Ascending aorta (tissue), 2 donors: ENCODE results near the gene MT1A. TPM values are rescaled to one million over a fixed set of nuclear protein-coding genes. Genes with fewer than 3 reads are reported as not detected.
A peak's percentile ranks its signal among the peaks of the same experiment; 100 is the strongest.
"Not testable (repeated sequence)": the region's sequence is repeated elsewhere in the genome, so short reads cannot be mapped to it uniquely, and the experiment has no call there.

Experiments
- DNase-seq, 2 donors: peaks; one replicate each; pipeline ENCODE4 v3.0.0-alpha.2; 2019; ENCODE audit warnings: low spot score in 2 of 2
- H3K27ac ChIP-seq, 2 donors: fragments of 200-600 bp; sonication (generic); one replicate each; pipeline ENCODE4 v1.5.1; 2016 to 2017; ENCODE audit warnings: mild to moderate bottlenecking in 1 of 2
- H3K27me3 ChIP-seq: fragments of 200-600 bp; sonication (generic); one replicate; pipeline ENCODE4 v1.5.1; 2017
- H3K36me3 ChIP-seq, 2 donors: fragments of 200-600 bp; sonication (generic); one replicate each; pipeline ENCODE4 v1.5.1; 2016
- H3K4me1 ChIP-seq, 2 donors: fragments of 200-600 bp; sonication (generic); one replicate each; pipeline ENCODE4 v1.5.1; 2016 to 2017; ENCODE audit warnings: mild to moderate bottlenecking in 1 of 2
- H3K4me3 ChIP-seq, 2 donors: fragments of 200-600 bp; sonication (generic); one replicate each; pipeline ENCODE4 v1.5.1; 2016 to 2017; ENCODE audit warnings: mild to moderate bottlenecking in 1 of 2
- H3K9me3 ChIP-seq, 2 donors: fragments of 200-600 bp; sonication (generic); one replicate each; pipeline ENCODE4 v1.5.1; 2016
- CTCF ChIP-seq, 3 experiments: fragments of 200-600 bp in 2 of 3; fragments of 450-650 bp in 1 of 3; sonication (generic) in 2 of 3; IDR thresholded peaks; one replicate each; pipeline ENCODE4 v1.5.1; 2016 to 2019; ENCODE audit warnings: antibody characterized with exemption in 3 of 3, mild to moderate bottlenecking in 1 of 3, moderate library complexity in 1 of 3
- intact Hi-C: fragments of 100-400 bp; cut with DNase I; formaldehyde crosslinking; loops from one replicate; pipeline ENCODE4 v1.15.1; 2023
- total RNA-seq: library from RNA; depleted of rRNA; stranded (reverse); fragments of >200 nt; gene quantifications from one replicate; pipeline ENCODE4 v1.1.0, GENCODE V29; 2016

The MT1A gene
- total RNA-seq, 1 donor from 2014 or later: 183 TPM

GRCh38 chr16:56662357-56663354, 24.2 kb downstream of the MT1A start:
- Histone ChIP-seq H3K27ac (no peak overlapping the region), H3K4me1 (peaks cover 5 to 11% of the 10 kb centered on the region in 2 donors), H3K9me3 (no peaks in the 10 kb centered on the region), H3K4me3 (peak overlapping the region in 1 of 2 donors; percentile 31), H3K27me3 (peaks cover 8% of the 10 kb centered on the region), H3K36me3 (no peaks in the 10 kb centered on the region)
- DNase-seq: no peak
- intact Hi-C loops: no loop called here
- no peak for TF ChIP-seq CTCF (IDR thresholded peaks at IDR 0.05)

- TF ChIP-seq CTCF (IDR thresholded peaks at IDR 0.05): no peak
- intact Hi-C loops: no loop called here
- DNase-seq: no peak
These were observed 26.0 kb downstream of the MT1A start for GRCh38 chr16:56664506-56664905.

GRCh38 chr16:56665286-56666261, 27.1 kb downstream of the MT1A start:
- H3K4me3 ChIP-seq, H3K27me3 ChIP-seq, DNase-seq, H3K36me3 ChIP-seq, H3K9me3 ChIP-seq, intact Hi-C loops, H3K27ac ChIP-seq: not testable (repeated sequence)
- peaks cover 0 to 10% of the 10 kb centered on the region in 2 donors for H3K4me1 ChIP-seq

More at GRCh38 chr16:56664506-56664905, 26.0 kb downstream of the MT1A start:
- Histone ChIP-seq H3K27me3 (peaks cover 8% of the 10 kb centered on the region), H3K27ac (no peak overlapping the region), H3K4me3 (no peak overlapping the region), H3K4me1 (peaks cover 0 to 9% of the 10 kb centered on the region in 2 donors), H3K36me3 (no peaks in the 10 kb centered on the region), H3K9me3 (no peaks in the 10 kb centered on the region)

GRCh38 chr16:56667581-56668571, 29.4 kb downstream of the MT1A start, which contains the start of gene MT1G:
Gene MT1G, minus strand, starts transcription at chr16:56668065. Its CDS starts 72 bp downstream, at chr16:56667993.
- TF ChIP-seq CTCF (IDR thresholded peaks at IDR 0.05): no peak
- peaks cover 0 to 10% of the 10 kb centered on the region in 2 donors for H3K4me1 ChIP-seq
- H3K36me3 ChIP-seq: no peaks in the 10 kb centered on the region
- H3K27me3 ChIP-seq: peaks cover 5% of the 10 kb centered on the region
- no peaks in the 10 kb centered on the region for H3K9me3 ChIP-seq
- H3K27ac ChIP-seq: no peak within 1 kb of the TSS
- intact Hi-C loops: no loop called here
- DNase-seq: peak in 1 of 2 donors; percentile 73
- peak within 1 kb of the TSS; percentile 24 to 44 for H3K4me3 ChIP-seq

GRCh38 chr16:56669005-56669839, 30.8 kb downstream of the MT1A start, which contains the start of gene MT1H:
Gene MT1H, plus strand, starts transcription at chr16:56669814. Its CDS starts 71 bp downstream, at chr16:56669885.
- Histone ChIP-seq H3K27me3 (no peaks in the 10 kb centered on the region), H3K9me3 (no peaks in the 10 kb centered on the region), H3K4me3 (no peak within 1 kb of the TSS), H3K36me3 (no peaks in the 10 kb centered on the region), H3K27ac (no peak within 1 kb of the TSS), H3K4me1 (peaks cover 0 to 7% of the 10 kb centered on the region in 2 donors)
- DNase-seq: no peak
- intact Hi-C loops: no loop called here
- no peak for TF ChIP-seq CTCF (IDR thresholded peaks at IDR 0.05)
